ENCODE results near the gene GANC.

- no peak for TF ChIP-seq POLR2A (IDR thresholded peaks at IDR 0.05)
- TF ChIP-seq, protein P1, sequence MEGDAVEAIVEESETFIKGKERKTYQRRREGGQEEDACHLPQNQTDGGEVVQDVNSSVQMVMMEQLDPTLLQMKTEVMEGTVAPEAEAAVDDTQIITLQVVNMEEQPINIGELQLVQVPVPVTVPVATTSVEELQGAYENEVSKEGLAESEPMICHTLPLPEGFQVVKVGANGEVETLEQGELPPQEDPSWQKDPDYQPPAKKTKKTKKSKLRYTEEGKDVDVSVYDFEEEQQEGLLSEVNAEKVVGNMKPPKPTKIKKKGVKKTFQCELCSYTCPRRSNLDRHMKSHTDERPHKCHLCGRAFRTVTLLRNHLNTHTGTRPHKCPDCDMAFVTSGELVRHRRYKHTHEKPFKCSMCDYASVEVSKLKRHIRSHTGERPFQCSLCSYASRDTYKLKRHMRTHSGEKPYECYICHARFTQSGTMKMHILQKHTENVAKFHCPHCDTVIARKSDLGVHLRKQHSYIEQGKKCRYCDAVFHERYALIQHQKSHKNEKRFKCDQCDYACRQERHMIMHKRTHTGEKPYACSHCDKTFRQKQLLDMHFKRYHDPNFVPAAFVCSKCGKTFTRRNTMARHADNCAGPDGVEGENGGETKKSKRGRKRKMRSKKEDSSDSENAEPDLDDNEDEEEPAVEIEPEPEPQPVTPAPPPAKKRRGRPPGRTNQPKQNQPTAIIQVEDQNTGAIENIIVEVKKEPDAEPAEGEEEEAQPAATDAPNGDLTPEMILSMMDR (IDR thresholded peaks at IDR 0.05), result no peak
Observed at GRCh38 chr15:42287931-42288330, 14.9 kb downstream of the GANC start.

All from body of pancreas (tissue), 4 donors.